Left lung (tissue), 10 donors: Measurements from ENCODE around the gene SLC39A12. TPM values are rescaled to one million over a fixed set of nuclear protein-coding genes. Genes with fewer than 3 reads are reported as not detected.
A peak's percentile ranks its signal among the peaks of the same experiment; 100 is the strongest.

ENCODE experiments used
- ATAC-seq: fragments of 200-7000 bp; cut with Tn5 transposase; one replicate; pipeline ENCODE4 v1.9.1; 2020; ENCODE audit warnings: moderate library complexity
- DNase-seq, 4 donors: peaks; one replicate each; pipeline ENCODE4 v3.0.0-alpha.2; 2013 to 2020
- H3K27ac ChIP-seq, 2 donors: fragments of 200-600 bp; sonication (generic) in 1 of 2; one replicate each; pipeline versions ENCODE4 v1.5.0 to v1.8.0; 2020 to 2021
- H3K27me3 ChIP-seq, 2 donors: fragments of 200-600 bp; sonication (generic) in 1 of 2; one replicate each; pipeline versions ENCODE4 v1.5.0 to v1.8.0; 2020 to 2021
- H3K36me3 ChIP-seq, 2 donors: fragments of 200-600 bp; sonication (generic) in 1 of 2; one replicate each; pipeline versions ENCODE4 v1.5.0 to v1.8.0; 2020 to 2021
- H3K4me1 ChIP-seq, 2 donors: fragments of 200-600 bp; one replicate each; pipeline ENCODE4 v1.8.0; 2021
- H3K4me3 ChIP-seq, 2 donors: fragments of 200-600 bp; sonication (generic) in 1 of 2; one replicate each; pipeline versions ENCODE4 v1.5.0 to v1.8.0; 2020 to 2021; ENCODE audit warnings: mild to moderate bottlenecking in 1 of 2
- H3K9me3 ChIP-seq, 2 donors: fragments of 200-600 bp; sonication (generic) in 1 of 2; one replicate each; pipeline versions ENCODE4 v1.5.0 to v1.8.0; 2020 to 2021
- CTCF ChIP-seq, 2 donors: fragments of 200-600 bp; sonication (generic) in 1 of 2; IDR thresholded peaks; one replicate each; pipeline versions ENCODE4 v1.5.0 to v1.8.0; 2021; ENCODE audit warnings: antibody characterized with exemption in 2 of 2
- intact Hi-C, 2 donors: fragments of 100-400 bp; cut with DNase I; formaldehyde crosslinking; loops; one replicate each; pipeline versions ENCODE4 v1.11.2 to v1.14.2; 2022
- polyA plus RNA-seq, 6 donors: library from polyadenylated mRNA; unstranded; fragments of 120-200 nt; gene quantifications; one replicate each; pipeline ENCODE4 v1.2.1, GENCODE V29; 2013; ENCODE audit not compliant: insufficient read length in 6 of 6
- total RNA-seq, 2 donors: library from RNA; stranded (reverse); fragmentation: NEBNext Ultra II Directional; extraction: Animal tissue kit (Norgen Biotek cat#: 25700); gene quantifications; one replicate each; pipeline ENCODE4 v1.2.1, GENCODE V29; 2021
- donor health status: DM: no; HTN: yes; CAD: no.
- donor health status: DM: no; HTN: no; CAD: no.

The SLC39A12 gene
- total and polyA plus RNA-seq, 8 donors = 0.07 to 0.31 (median 0.13) TPM; not detected in 3

GRCh38 chr10:18085855-18086254 is 134.1 kb downstream of the SLC39A12 start:
- Histone ChIP-seq H3K4me1 (no peaks in the 10 kb centered on the region), H3K36me3 (no peaks in the 10 kb centered on the region), H3K27ac (no peak overlapping the region), H3K27me3 (no peaks in the 10 kb centered on the region), H3K4me3 (no peak overlapping the region), H3K9me3 (no peaks in the 10 kb centered on the region)
- DNase-seq (no peak), ATAC-seq (no peak)
- TF ChIP-seq CTCF (IDR thresholded peaks at IDR 0.05) = no peak
- intact Hi-C loops = no loop called here

- H3K4me1 ChIP-seq = no peaks in the 10 kb centered on the region
- no peak for TF ChIP-seq CTCF (IDR thresholded peaks at IDR 0.05)
- no peaks in the 10 kb centered on the region for H3K9me3 ChIP-seq
- no peak for ATAC-seq
- H3K27me3 ChIP-seq = no peaks in the 10 kb centered on the region
- intact Hi-C loops = no loop called here
- H3K27ac ChIP-seq = no peak overlapping the region
- no peaks in the 10 kb centered on the region for H3K36me3 ChIP-seq
- no peak overlapping the region for H3K4me3 ChIP-seq
- peak in 2 of 4 donors; percentile 32 to 42 for DNase-seq
These were observed 135.0 kb downstream of the SLC39A12 start for GRCh38 chr10:18086746-18087145.

- Histone ChIP-seq H3K9me3 (no peaks in the 10 kb centered on the region), H3K27ac (no peak overlapping the region), H3K4me3 (no peak overlapping the region), H3K36me3 (no peaks in the 10 kb centered on the region), H3K4me1 (no peaks in the 10 kb centered on the region), H3K27me3 (no peaks in the 10 kb centered on the region)
- DNase-seq (peak in 2 of 4 donors; percentile 85 to 90), ATAC-seq (peak; percentile 25)
- no peak for TF ChIP-seq CTCF (IDR thresholded peaks at IDR 0.05)
- intact Hi-C loops = no loop called here
These were observed 135.6 kb downstream of the SLC39A12 start for GRCh38 chr10:18087355-18087754.

Other genes starting within 250 kb of the SLC39A12 start
- 1 to 10 TPM; 2.4 to 2.8 TPM for gene TMEM236, start 199.7 kb upstream of the SLC39A12 start, total RNA-seq
- gene TMEM236, start 199.7 kb upstream of the SLC39A12 start, polyA plus RNA-seq = under 1 TPM; 0.21 to 0.65 (median 0.44) TPM
- 100 to 1,000 TPM; 215 to 301 TPM for gene MRC1, start 142.6 kb upstream of the SLC39A12 start, total RNA-seq
- gene MRC1, start 142.6 kb upstream of the SLC39A12 start, polyA plus RNA-seq = 10 to 100 TPM; 17.6 to 27.1 (median 22.5) TPM
- 1 to 10 TPM; 4.0 to 5.7 TPM for gene CACNB2, start 188.5 kb downstream of the SLC39A12 start, total RNA-seq
- gene CACNB2, start 188.5 kb downstream of the SLC39A12 start, polyA plus RNA-seq = 10 to 100 TPM; 11.5 to 14.8 (median 12.6) TPM